IMR-90 (cell line): ENCODE results near the gene AHNAK. TPM values are rescaled to one million over a fixed set of nuclear protein-coding genes. Genes with fewer than 3 reads are reported as not detected.

ENCODE experiments used
- ATAC-seq: fragments of 200-7000 bp; cut with Tn5 transposase; 2 replicates; pipeline ENCODE4 v1.9.1; 2020; ENCODE audit warnings: low read depth, mild to moderate bottlenecking, moderate library complexity
- BruUV-seq: library from RNA; stranded (reverse); fragments of 400-500 nt; replicated peaks from 2 replicates; lab custom pipeline; 2021; lab: Mats Ljungman, UMichigan
- CTCF ChIA-PET: fragments of 300-600 bp; formaldehyde crosslinking; extraction: SDS; loops from one replicate; lab custom pipeline; 2021; ENCODE audit warnings: antibody characterized with exemption; lab: Yijun Ruan, JAX
- POLR2A ChIA-PET: fragments of 300-600 bp; sonication (Branson Sonifier 250); formaldehyde crosslinking; loops from one replicate; lab custom pipeline; 2022; ENCODE audit warnings: antibody characterized with exemption; ENCODE audit not compliant: unreplicated experiment; lab: Charles Lee
- DNase-seq: peaks from one replicate; pipeline ENCODE4 v3.0.0; 2013
- H2AFZ ChIP-seq: replicated peaks from 2 replicates; pipeline ENCODE3; 2013; ENCODE audit warnings: low read length, mild to moderate bottlenecking; ENCODE audit not compliant: poor library complexity
- H2AK5ac ChIP-seq: 2 replicates; pipeline ENCODE4 v1.6.1; 2013; ENCODE audit warnings: low read depth, low read length, inconsistent platforms
- H2AK9ac ChIP-seq: replicated peaks from 2 replicates; pipeline ENCODE3; 2013; ENCODE audit warnings: mild to moderate bottlenecking, low read depth, low read length, moderate library complexity; ENCODE audit not compliant: poor library complexity
- H2BK120ac ChIP-seq: 2 replicates; pipeline ENCODE4 v1.6.1; 2013; ENCODE audit warnings: low read depth, low read length, inconsistent platforms
- H2BK15ac ChIP-seq: 3 replicates; pipeline ENCODE4 v1.6.1; 2013; ENCODE audit warnings: low read depth, low read length, inconsistent platforms
- H2BK20ac ChIP-seq: 2 replicates; pipeline ENCODE4 v1.6.1; 2013; ENCODE audit warnings: low read depth, mild to moderate bottlenecking, inconsistent platforms, low read length, moderate library complexity
- H2BK5ac ChIP-seq: 2 replicates; pipeline ENCODE4 v1.6.1; 2013; ENCODE audit warnings: mild to moderate bottlenecking, low read depth, low read length, inconsistent platforms; ENCODE audit not compliant: poor library complexity, severe bottlenecking
- H3K14ac ChIP-seq: replicated peaks from 2 replicates; pipeline ENCODE4 v1.6.1; 2013; ENCODE audit warnings: low read depth, low read length, inconsistent platforms
- H3K18ac ChIP-seq: 2 replicates; pipeline ENCODE4 v1.6.1; 2013; ENCODE audit warnings: low read depth, low read length, control low read depth
- H3K23ac ChIP-seq: 2 replicates; pipeline ENCODE4 v1.6.1; 2013; ENCODE audit warnings: low read depth, low read length, inconsistent platforms
- H3K27ac ChIP-seq: 2 replicates; pipeline ENCODE4 v1.5.1; 2013; ENCODE audit warnings: mild to moderate bottlenecking, control low read depth, low read length; ENCODE audit not compliant: insufficient read depth
- H3K27me3 ChIP-seq: 2 replicates; pipeline ENCODE4 v1.6.1; 2013; ENCODE audit warnings: low read length; ENCODE audit not compliant: control insufficient read depth, insufficient read depth
- H3K36me3 ChIP-seq: 2 replicates; pipeline ENCODE4 v1.6.1; 2013; ENCODE audit warnings: low read length, mixed read lengths; ENCODE audit not compliant: control insufficient read depth, insufficient read depth
- H3K4ac ChIP-seq: 2 replicates; pipeline ENCODE4 v1.6.1; 2013; ENCODE audit warnings: low read depth, low read length, inconsistent platforms
- H3K4me1 ChIP-seq: 2 replicates; pipeline ENCODE4 v1.6.1; 2013; ENCODE audit warnings: low read length, mixed read lengths; ENCODE audit not compliant: control insufficient read depth, insufficient read depth
- H3K4me2 ChIP-seq: 2 replicates; pipeline ENCODE4 v1.6.1; 2013; ENCODE audit warnings: low read depth, mild to moderate bottlenecking, control low read depth, low read length, moderate library complexity
- H3K4me3 ChIP-seq: 2 replicates; pipeline ENCODE4 v1.5.1; 2013; ENCODE audit warnings: low read depth, mild to moderate bottlenecking, control low read depth, low read length, moderate library complexity; ENCODE audit not compliant: insufficient read depth
- H3K56ac ChIP-seq: 2 replicates; pipeline ENCODE4 v1.6.1; 2013; ENCODE audit warnings: low read length, inconsistent platforms; ENCODE audit not compliant: insufficient read depth; ENCODE audit errors: extremely low read depth
- H3K79me1 ChIP-seq, 2 experiments: 2 replicates each; pipeline ENCODE4 v1.6.1; 2013; ENCODE audit warnings: low read length in 2 of 2, inconsistent platforms in 1 of 2, low read depth in 1 of 2
- H3K9ac ChIP-seq: 2 replicates; pipeline ENCODE4 v1.6.1; 2013; ENCODE audit warnings: low read depth, low read length, control low read depth
- H3K9me1 ChIP-seq: 2 replicates; pipeline ENCODE4 v1.6.1; 2013; ENCODE audit warnings: low read length, inconsistent platforms; ENCODE audit not compliant: insufficient read depth
- H3K9me3 ChIP-seq: 2 replicates; pipeline ENCODE4 v1.6.1; 2013; ENCODE audit warnings: low read length; ENCODE audit not compliant: control insufficient read depth, insufficient read depth
- H4K20me1 ChIP-seq: 2 replicates; pipeline ENCODE4 v1.6.1; 2013; ENCODE audit warnings: low read length, inconsistent platforms; ENCODE audit not compliant: insufficient read depth
- H4K5ac ChIP-seq: 2 replicates; pipeline ENCODE4 v1.6.1; 2013; ENCODE audit warnings: mild to moderate bottlenecking, low read depth, low read length, control low read depth
- H4K8ac ChIP-seq, 2 experiments: 2 replicates each; pipeline ENCODE4 v1.6.1; 2013; ENCODE audit warnings: low read depth in 2 of 2, low read length in 2 of 2, control low read depth in 1 of 2, inconsistent platforms in 1 of 2
- H4K91ac ChIP-seq: 2 replicates; pipeline ENCODE4 v1.6.1; 2013; ENCODE audit warnings: low read depth, low read length, inconsistent platforms; ENCODE audit not compliant: insufficient read depth
- BHLHE40 ChIP-seq: fragments of 150-350 bp; IDR thresholded peaks from 2 replicates; pipeline ENCODE4 v1.6.1; 2016; ENCODE audit warnings: mild to moderate bottlenecking, low read depth, low read length
- CEBPB ChIP-seq: IDR thresholded peaks from 2 replicates; pipeline ENCODE4 v1.6.1; 2012; ENCODE audit warnings: low read depth, low read length, improper control_type of control experiment
- CHD1 ChIP-seq: IDR thresholded peaks from 2 replicates; pipeline ENCODE4 v1.6.1; 2012; ENCODE audit warnings: low read depth, low read length, improper control_type of control experiment
- CTCF ChIP-seq: conservative IDR thresholded peaks from 2 replicates; pipeline ENCODE4 v1.5.1; 2012; ENCODE audit warnings: mild to moderate bottlenecking, low read depth, low read length, improper control_type of control experiment
- ELK1 ChIP-seq: fragments of 150-350 bp; IDR thresholded peaks from 2 replicates; pipeline ENCODE4 v1.6.1; 2016; ENCODE audit warnings: low read depth, mild to moderate bottlenecking, low read length, moderate library complexity, borderline replicate concordance
- FOS ChIP-seq: fragments of 150-350 bp; IDR thresholded peaks from 2 replicates; pipeline ENCODE4 v1.6.1; 2016; ENCODE audit warnings: low read depth, low read length
- MAFK ChIP-seq: IDR thresholded peaks from 2 replicates; pipeline ENCODE4 v1.6.1; 2012; ENCODE audit warnings: low read depth, low read length, improper control_type of control experiment
- MAZ ChIP-seq: IDR thresholded peaks from 2 replicates; pipeline ENCODE4 v1.6.1; 2012; ENCODE audit warnings: low read depth, mild to moderate bottlenecking, low read length, improper control_type of control experiment, moderate library complexity, borderline replicate concordance
- MXI1 ChIP-seq: IDR thresholded peaks from 2 replicates; pipeline ENCODE4 v1.6.1; 2012; ENCODE audit warnings: low read depth, mild to moderate bottlenecking, low read length, moderate library complexity, borderline replicate concordance
- NFE2L2 ChIP-seq: fragments of 150-350 bp; IDR thresholded peaks from 2 replicates; pipeline ENCODE4 v1.6.1; 2016; ENCODE audit warnings: low read depth, mild to moderate bottlenecking, low read length
- POLR2A ChIP-seq: IDR thresholded peaks from 2 replicates; pipeline ENCODE4 v1.6.1; 2012; ENCODE audit warnings: mild to moderate bottlenecking, low read depth, low read length
- RAD21 ChIP-seq: IDR thresholded peaks from 2 replicates; pipeline ENCODE4 v1.6.1; 2012; ENCODE audit warnings: low read length, improper control_type of control experiment
- RCOR1 ChIP-seq: IDR thresholded peaks from 2 replicates; pipeline ENCODE4 v1.6.1; 2012; ENCODE audit warnings: mild to moderate bottlenecking, low read length, improper control_type of control experiment; ENCODE audit not compliant: insufficient replicate concordance
- RFX5 ChIP-seq: IDR thresholded peaks from 2 replicates; pipeline ENCODE4 v1.8.0; 2012; ENCODE audit warnings: low read depth, mild to moderate bottlenecking, low read length, moderate library complexity
- SMC3 ChIP-seq: fragments of 150-350 bp; IDR thresholded peaks from 2 replicates; pipeline ENCODE4 v1.6.1; 2016; ENCODE audit warnings: low read depth, mild to moderate bottlenecking, antibody characterized with exemption, low read length, moderate library complexity
- WGBS, 2 experiments: methylation state at CpG; one replicate each; pipeline versions ENCODE4 v1.1.5 to v1.1.7; 2013; ENCODE audit warnings: missing lambda C conversion rate in 2 of 2; ENCODE audit not compliant: insufficient read length in 1 of 2; ENCODE audit errors: extremely low coverage in 2 of 2; 5-methylcytosine and 5-hydroxymethylcytosine counted together
- dilution Hi-C: fragments of 300-500 bp; cut with HindIII; formaldehyde crosslinking; loops from one replicate; pipeline ENCODE4 v1.14.3; 2018; ENCODE audit warnings: low sequenced_read_pairs; ENCODE audit not compliant: unreplicated experiment
- in situ Hi-C: fragments of 300-500 bp; cut with MboI; formaldehyde crosslinking; loops from 3 replicates; pipeline ENCODE4 v1.14.3; 2019; ENCODE audit warnings: low sequenced_read_pairs, inconsistent platforms, mixed read lengths
- intact Hi-C: fragments of 100-400 bp; cut with micrococcal nuclease; formaldehyde crosslinking; loops from 2 replicates; pipeline ENCODE4 v1.10.0; 2022
- polyA plus RNA-seq, 3 experiments: library from polyadenylated mRNA; depleted of rRNA; stranded (reverse); fragments of >200 nt; gene quantifications; 2 replicates each; pipeline ENCODE4 v1.2.3, GENCODE V29; 2012; ENCODE audit warnings: low replicate concordance in 1 of 3
- total RNA-seq: library from RNA; depleted of rRNA; stranded (reverse); fragments of >200 nt; gene quantifications from 2 replicates; pipeline ENCODE4 v1.2.3, GENCODE V29; 2012
- TF ChIP-seq, protein P1 (sequence below): fragments of 150-350 bp; IDR thresholded peaks from 2 replicates; pipeline ENCODE4 v1.6.1; 2017; ENCODE audit warnings: mild to moderate bottlenecking, antibody characterized with exemption, low read length, low read depth

The AHNAK gene
- total and polyA plus RNA-seq, 2 of the 4 experiments (the other 2 are of a cell fraction), result 95.1 to 695 TPM

GRCh38 chr11:62437616-62438015 lies 109.0 kb downstream of the AHNAK start:
- ATAC-seq, result no peak
- Histone ChIP-seq H3K9me1 (peaks cover 14% of the 10 kb centered on the region), H3K56ac (no peak overlapping the region), H3K18ac (no peak overlapping the region), H3K23ac (no peak overlapping the region), H3K4me1 (peaks cover 17% of the 10 kb centered on the region), H3K27ac (no peak overlapping the region), H2AK5ac (no peak overlapping the region; the same call in 1 of the 2 replicates), H2AK9ac (no peak overlapping the region), H3K4ac (no peak overlapping the region), H4K20me1 (no peaks in the 10 kb centered on the region), H3K9me3 (no peaks in the 10 kb centered on the region), H2BK5ac (no peak overlapping the region), H2BK120ac (no peak overlapping the region), H3K9ac (no peak overlapping the region), H4K91ac (no peak overlapping the region), H3K4me2 (no peak overlapping the region), H3K27me3 (no peaks in the 10 kb centered on the region), H4K8ac (no peak overlapping the region), H2AFZ (no peak overlapping the region), H3K4me3 (no peak overlapping the region), H3K79me1 (peaks cover 0 to 15% of the 10 kb centered on the region in 2 experiments; a peak in 3 of 4 replicates), H2BK20ac (no peak overlapping the region), H4K5ac (no peak overlapping the region), H3K14ac (no peak overlapping the region), H2BK15ac (no peak overlapping the region), H3K36me3 (no peaks in the 10 kb centered on the region)
- intact Hi-C loops (no loop called here), dilution Hi-C loops (no loop called here), in situ Hi-C loops (no loop called here)
- no peak for TF ChIP-seq MAFK
- no peak for TF ChIP-seq RCOR1
- TF ChIP-seq RAD21, result no peak
- no peak for TF ChIP-seq CTCF
- no peak for TF ChIP-seq SMC3
- TF ChIP-seq MAZ, result no peak
- TF ChIP-seq, protein P1, sequence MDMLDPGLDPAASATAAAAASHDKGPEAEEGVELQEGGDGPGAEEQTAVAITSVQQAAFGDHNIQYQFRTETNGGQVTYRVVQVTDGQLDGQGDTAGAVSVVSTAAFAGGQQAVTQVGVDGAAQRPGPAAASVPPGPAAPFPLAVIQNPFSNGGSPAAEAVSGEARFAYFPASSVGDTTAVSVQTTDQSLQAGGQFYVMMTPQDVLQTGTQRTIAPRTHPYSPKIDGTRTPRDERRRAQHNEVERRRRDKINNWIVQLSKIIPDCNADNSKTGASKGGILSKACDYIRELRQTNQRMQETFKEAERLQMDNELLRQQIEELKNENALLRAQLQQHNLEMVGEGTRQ, result no peak
- no peak for TF ChIP-seq BHLHE40
- no peak for TF ChIP-seq ELK1
- no peak for TF ChIP-seq NFE2L2
- TF ChIP-seq CHD1, result no peak
- no peak for TF ChIP-seq POLR2A
- no peak for TF ChIP-seq CEBPB
- no peak for TF ChIP-seq FOS
- no peak for TF ChIP-seq MXI1
- TF ChIP-seq RFX5, result no peak
- POLR2A ChIA-PET, result no interaction called here
- CTCF ChIA-PET, result interaction anchor here (0.6 kb wide), 1 partner anchor 514 kb away, joined by 4 read pairs; no protein-coding TSS in a partner anchor
- no TSS peak for BruUV-seq
- WGBS, 2 experiments, result no CpG with 5 or more reads among the region's 1 CpG
- no peak for DNase-seq
